Mucosa of descending colon (tissue), 3 donors: ENCODE measurements around the gene RXRA. TPM values are rescaled to one million over a fixed set of nuclear protein-coding genes. Genes with fewer than 3 reads are reported as not detected.

Experiments
- ATAC-seq: fragments of 200-7000 bp; cut with Tn5 transposase; one replicate; pipeline ENCODE4 v1.9.1; 2020; ENCODE audit warnings: mild to moderate bottlenecking, moderate library complexity
- DNase-seq, 3 donors: peaks; one replicate each; pipeline ENCODE4 v3.0.0-alpha.2; 2020
- H3K36me3 ChIP-seq: fragments of 200-600 bp; one replicate; pipeline ENCODE4 v1.8.0; 2021; ENCODE audit warnings: low read depth, mild to moderate bottlenecking
- H3K4me1 ChIP-seq: fragments of 200-600 bp; one replicate; pipeline ENCODE4 v1.8.0; 2021; ENCODE audit warnings: low read depth, mild to moderate bottlenecking
- H3K4me3 ChIP-seq: fragments of 200-600 bp; one replicate; pipeline ENCODE4 v1.8.0; 2021; ENCODE audit warnings: mild to moderate bottlenecking
- H3K9me3 ChIP-seq: fragments of 200-600 bp; one replicate; pipeline ENCODE4 v1.8.0; 2021; ENCODE audit warnings: mild to moderate bottlenecking
- CTCF ChIP-seq: fragments of 200-600 bp; IDR thresholded peaks from one replicate; pipeline ENCODE4 v1.8.0; 2022; ENCODE audit warnings: antibody characterized with exemption, mild to moderate bottlenecking
- intact Hi-C, 2 donors: fragments of 100-400 bp; cut with DNase I in 1 of 2; cut with micrococcal nuclease in 1 of 2; formaldehyde crosslinking; loops; one replicate each; pipeline versions ENCODE4 v1.11.0 to v1.11.1; 2022; cut with DNase I, micrococcal nuclease
- total RNA-seq, 3 donors: library from RNA; stranded (reverse); fragmentation: NEBNext Ultra II Directional in 2 of 3; extraction: Animal tissue kit (Norgen Biotek cat#: 25700) in 2 of 3; gene quantifications; one replicate each; pipeline versions ENCODE4 v1.2.1 to v1.2.4, GENCODE V29; 2021 to 2023
- donor health status: DM: no; HTN: no; CAD: no; lungs with moderate emphysema.
- donor health status: DM: no; HTN: no; CAD: no.
- donor health status: DM: no; HTN: yes; CAD: no.

RXRA gene
- total RNA-seq, 3 donors from 2014 or later: 75.2 to 101 (median 85.3) TPM

GRCh38 chr9:134408389-134408788 lies 82.1 kb downstream of the RXRA start:
- H3K36me3 ChIP-seq: no peaks in the 10 kb centered on the region
- DNase-seq (no peak), ATAC-seq (no peak)
- no peak overlapping the region for H3K4me3 ChIP-seq
- TF ChIP-seq CTCF: no peak
- H3K9me3 ChIP-seq: no peaks in the 10 kb centered on the region
- intact Hi-C loops: no loop called here
- H3K4me1 ChIP-seq: peaks cover 36% of the 10 kb centered on the region

- intact Hi-C loops: no loop called here
- Histone ChIP-seq H3K36me3 (no peaks in the 10 kb centered on the region), H3K9me3 (no peaks in the 10 kb centered on the region), H3K4me1 (peaks cover 34% of the 10 kb centered on the region), H3K4me3 (no peak overlapping the region)
- DNase-seq (no peak), ATAC-seq (no peak)
- TF ChIP-seq CTCF: no peak
Observed at GRCh38 chr9:134408939-134409737, 82.9 kb downstream of the RXRA start.

- Histone ChIP-seq H3K4me1 (peaks cover 26% of the 10 kb centered on the region), H3K4me3 (no peak overlapping the region), H3K36me3 (no peaks in the 10 kb centered on the region), H3K9me3 (no peaks in the 10 kb centered on the region)
- peak; percentile 75 for ATAC-seq
- intact Hi-C loops: no loop called here
- TF ChIP-seq CTCF: no peak
- peak in 2 of 3 donors; percentile 60 to 68 for DNase-seq
Observed at GRCh38 chr9:134410071-134410834, 84.0 kb downstream of the RXRA start.

- H3K4me3 ChIP-seq: no peak overlapping the region
- intact Hi-C loops: no loop called here
- DNase-seq: no peak
- H3K9me3 ChIP-seq: no peaks in the 10 kb centered on the region
- TF ChIP-seq CTCF: no peak
- H3K4me1 ChIP-seq: peaks cover 23% of the 10 kb centered on the region
- no peak for ATAC-seq
- no peaks in the 10 kb centered on the region for H3K36me3 ChIP-seq
Observed at GRCh38 chr9:134410835-134411217, 84.6 kb downstream of the RXRA start.

- TF ChIP-seq CTCF: no peak
- H3K4me1 ChIP-seq: peaks cover 18% of the 10 kb centered on the region
- H3K36me3 ChIP-seq: no peaks in the 10 kb centered on the region
- intact Hi-C loops: no loop called here
- DNase-seq (no peak), ATAC-seq (no peak)
- no peaks in the 10 kb centered on the region for H3K9me3 ChIP-seq
- no peak overlapping the region for H3K4me3 ChIP-seq
Observed at GRCh38 chr9:134411440-134412297, 85.4 kb downstream of the RXRA start.
